Ascending aorta (tissue), 2 donors: ENCODE results near the gene LMBR1. TPM values are rescaled to one million over a fixed set of nuclear protein-coding genes. Genes with fewer than 3 reads are reported as not detected.

Experiments used
- DNase-seq, 2 donors: peaks; one replicate each; pipeline ENCODE4 v3.0.0-alpha.2; 2019; ENCODE audit warnings: low spot score in 2 of 2
- H3K27ac ChIP-seq, 2 donors: fragments of 200-600 bp; sonication (generic); one replicate each; pipeline ENCODE4 v1.5.1; 2016 to 2017; ENCODE audit warnings: mild to moderate bottlenecking in 1 of 2
- H3K27me3 ChIP-seq: fragments of 200-600 bp; sonication (generic); one replicate; pipeline ENCODE4 v1.5.1; 2017
- H3K36me3 ChIP-seq, 2 donors: fragments of 200-600 bp; sonication (generic); one replicate each; pipeline ENCODE4 v1.5.1; 2016
- H3K4me1 ChIP-seq, 2 donors: fragments of 200-600 bp; sonication (generic); one replicate each; pipeline ENCODE4 v1.5.1; 2016 to 2017; ENCODE audit warnings: mild to moderate bottlenecking in 1 of 2
- H3K4me3 ChIP-seq, 2 donors: fragments of 200-600 bp; sonication (generic); one replicate each; pipeline ENCODE4 v1.5.1; 2016 to 2017; ENCODE audit warnings: mild to moderate bottlenecking in 1 of 2
- H3K9me3 ChIP-seq, 2 donors: fragments of 200-600 bp; sonication (generic); one replicate each; pipeline ENCODE4 v1.5.1; 2016
- intact Hi-C: fragments of 100-400 bp; cut with DNase I; formaldehyde crosslinking; loops from one replicate; pipeline ENCODE4 v1.15.1; 2023
- total RNA-seq: library from RNA; depleted of rRNA; stranded (reverse); fragments of >200 nt; gene quantifications from one replicate; pipeline ENCODE4 v1.1.0, GENCODE V29; 2016
- TF ChIP-seq, protein P1 (sequence below), 3 experiments: fragments of 200-600 bp in 2 of 3; fragments of 450-650 bp in 1 of 3; sonication (generic) in 2 of 3; IDR thresholded peaks; one replicate each; pipeline ENCODE4 v1.5.1; 2016 to 2019; ENCODE audit warnings: antibody characterized with exemption in 3 of 3, mild to moderate bottlenecking in 1 of 3, moderate library complexity in 1 of 3

LMBR1 gene
- total RNA-seq, 1 donor from 2014 or later = 14.8 TPM

DNA sequence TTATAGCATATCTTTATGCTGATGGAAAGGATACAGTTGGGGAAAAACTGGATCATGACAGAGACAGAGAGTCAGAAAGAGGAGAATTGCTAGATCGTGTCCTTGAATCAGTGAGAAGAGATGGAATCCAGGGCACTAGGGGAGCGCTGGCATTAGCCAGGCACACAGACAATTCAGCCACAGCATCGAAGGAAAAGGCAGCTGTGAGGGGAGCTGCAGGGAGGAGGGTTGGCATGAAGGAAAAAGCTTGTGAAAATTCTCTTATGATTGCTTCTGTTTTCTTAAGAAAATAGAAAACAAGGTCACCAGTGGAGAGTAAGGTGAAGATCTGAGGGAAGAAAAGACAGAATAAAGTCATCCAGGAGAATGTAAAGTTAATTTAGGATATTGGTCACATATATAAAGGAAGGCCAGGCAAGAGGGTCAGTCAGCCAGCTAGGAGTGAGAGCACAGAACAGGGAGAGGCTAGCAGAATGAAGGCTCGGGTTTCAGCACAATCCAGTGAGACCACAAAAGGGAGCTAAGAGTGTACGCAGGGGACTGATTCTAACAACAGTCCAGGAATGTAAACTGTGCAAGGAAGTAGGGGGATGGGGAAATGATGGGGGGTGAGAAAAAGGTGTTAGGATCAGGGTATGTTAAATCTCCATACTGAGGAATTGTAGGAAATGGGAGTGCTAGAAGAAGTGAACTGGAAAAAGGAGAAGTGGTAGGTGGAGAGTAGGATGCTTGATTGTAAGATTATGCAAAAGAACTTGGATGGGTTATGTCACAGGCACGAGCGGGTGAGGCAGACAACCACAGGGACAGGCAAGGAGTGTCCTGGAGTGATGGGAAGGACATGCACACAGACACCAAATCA is 140.4 kb downstream of the LMBR1 start:
- H3K9me3 ChIP-seq = no peaks in the 10 kb centered on the region
- intact Hi-C loops = no loop called here

DNA sequence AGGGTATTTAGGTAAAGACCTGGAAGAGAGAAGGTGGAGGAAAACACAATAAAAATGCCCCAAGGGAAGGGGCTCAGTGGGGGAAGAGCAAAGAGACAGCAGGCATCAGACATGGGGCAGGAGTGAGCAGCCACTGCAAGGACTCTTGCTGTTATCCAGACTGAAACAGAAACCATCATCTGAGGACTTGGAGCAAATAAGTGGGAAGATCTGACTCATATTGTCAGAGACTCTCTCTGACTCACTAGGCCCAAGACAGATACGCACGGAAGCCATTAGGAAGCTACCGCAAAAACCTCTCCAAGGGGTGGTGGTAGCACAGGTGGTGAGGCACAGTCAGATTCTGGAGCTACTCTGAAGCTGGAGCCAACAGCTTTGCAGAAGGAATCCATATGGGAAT is 141.7 kb downstream of the LMBR1 start:
- no peak overlapping the region for H3K4me3 ChIP-seq
- peaks cover 0 to 12% of the 10 kb centered on the region in 2 donors for H3K36me3 ChIP-seq
- intact Hi-C loops = no loop called here
- H3K4me1 ChIP-seq = no peaks in the 10 kb centered on the region
- H3K27ac ChIP-seq = no peak overlapping the region
- no peak for DNase-seq
- TF ChIP-seq, protein P1, sequence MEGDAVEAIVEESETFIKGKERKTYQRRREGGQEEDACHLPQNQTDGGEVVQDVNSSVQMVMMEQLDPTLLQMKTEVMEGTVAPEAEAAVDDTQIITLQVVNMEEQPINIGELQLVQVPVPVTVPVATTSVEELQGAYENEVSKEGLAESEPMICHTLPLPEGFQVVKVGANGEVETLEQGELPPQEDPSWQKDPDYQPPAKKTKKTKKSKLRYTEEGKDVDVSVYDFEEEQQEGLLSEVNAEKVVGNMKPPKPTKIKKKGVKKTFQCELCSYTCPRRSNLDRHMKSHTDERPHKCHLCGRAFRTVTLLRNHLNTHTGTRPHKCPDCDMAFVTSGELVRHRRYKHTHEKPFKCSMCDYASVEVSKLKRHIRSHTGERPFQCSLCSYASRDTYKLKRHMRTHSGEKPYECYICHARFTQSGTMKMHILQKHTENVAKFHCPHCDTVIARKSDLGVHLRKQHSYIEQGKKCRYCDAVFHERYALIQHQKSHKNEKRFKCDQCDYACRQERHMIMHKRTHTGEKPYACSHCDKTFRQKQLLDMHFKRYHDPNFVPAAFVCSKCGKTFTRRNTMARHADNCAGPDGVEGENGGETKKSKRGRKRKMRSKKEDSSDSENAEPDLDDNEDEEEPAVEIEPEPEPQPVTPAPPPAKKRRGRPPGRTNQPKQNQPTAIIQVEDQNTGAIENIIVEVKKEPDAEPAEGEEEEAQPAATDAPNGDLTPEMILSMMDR (IDR thresholded peaks at IDR 0.05) = no peak
- H3K27me3 ChIP-seq = no peaks in the 10 kb centered on the region
- no peaks in the 10 kb centered on the region for H3K9me3 ChIP-seq

More for the DNA sequence above, 140.4 kb downstream of the LMBR1 start:
- Histone ChIP-seq H3K27me3 (no peaks in the 10 kb centered on the region), H3K4me1 (no peaks in the 10 kb centered on the region), H3K4me3 (no peak overlapping the region), H3K36me3 (peaks cover 0 to 12% of the 10 kb centered on the region in 2 donors), H3K27ac (no peak overlapping the region)
- DNase-seq = no peak
- TF ChIP-seq, protein P1 (IDR thresholded peaks at IDR 0.05) = no peak

DNA sequence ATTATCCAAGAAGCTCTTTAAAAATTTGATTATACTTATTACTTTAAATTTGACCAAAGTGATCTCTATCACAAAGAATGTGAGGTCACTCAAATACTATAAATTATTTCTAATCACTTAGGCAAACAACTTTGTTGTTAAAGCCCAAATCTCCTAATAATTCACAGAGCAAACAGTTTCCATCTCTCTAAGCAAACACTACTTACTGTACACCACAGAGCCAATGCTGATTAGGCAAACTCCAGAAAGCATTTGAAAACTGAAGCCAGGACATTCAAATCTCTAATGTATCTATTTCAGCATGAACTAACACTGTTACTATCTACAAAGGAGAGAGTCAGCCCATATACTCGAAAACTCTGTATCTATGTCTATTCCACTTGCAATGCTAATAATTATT is 145.3 kb downstream of the LMBR1 start:
- H3K27me3 ChIP-seq = no peaks in the 10 kb centered on the region
- peaks cover 0 to 6% of the 10 kb centered on the region in 2 donors for H3K36me3 ChIP-seq
- no peak overlapping the region for H3K27ac ChIP-seq
- DNase-seq = no peak
- no peak overlapping the region for H3K4me3 ChIP-seq
- H3K9me3 ChIP-seq = no peaks in the 10 kb centered on the region
- no peaks in the 10 kb centered on the region for H3K4me1 ChIP-seq
- TF ChIP-seq, protein P1 (IDR thresholded peaks at IDR 0.05) = no peak
- intact Hi-C loops = no loop called here

DNA sequence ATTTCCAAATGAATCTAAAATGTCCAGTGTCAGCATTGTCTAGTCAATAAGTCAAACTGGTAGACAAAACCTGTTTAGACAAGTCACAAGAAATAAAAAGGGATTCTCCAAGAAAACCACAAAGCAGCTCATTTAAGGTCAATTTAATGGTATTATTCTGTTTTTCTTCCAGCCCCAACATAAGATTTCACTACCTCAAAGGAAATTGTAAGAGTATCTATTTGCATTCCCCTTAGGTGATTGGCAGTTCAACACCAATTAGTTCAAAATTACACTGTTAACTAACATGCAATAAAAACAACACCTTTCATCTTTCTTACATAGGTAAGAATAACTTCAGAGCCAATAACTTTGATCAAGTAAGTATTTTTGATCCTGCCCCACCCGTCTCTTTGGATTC is 146.1 kb downstream of the LMBR1 start:
- Histone ChIP-seq H3K9me3 (no peaks in the 10 kb centered on the region), H3K27me3 (no peaks in the 10 kb centered on the region), H3K27ac (no peak overlapping the region), H3K4me1 (no peaks in the 10 kb centered on the region), H3K4me3 (no peak overlapping the region), H3K36me3 (peaks cover 0 to 6% of the 10 kb centered on the region in 2 donors)
- TF ChIP-seq, protein P1 (IDR thresholded peaks at IDR 0.05) = no peak
- DNase-seq = no peak
- intact Hi-C loops = no loop called here

DNA sequence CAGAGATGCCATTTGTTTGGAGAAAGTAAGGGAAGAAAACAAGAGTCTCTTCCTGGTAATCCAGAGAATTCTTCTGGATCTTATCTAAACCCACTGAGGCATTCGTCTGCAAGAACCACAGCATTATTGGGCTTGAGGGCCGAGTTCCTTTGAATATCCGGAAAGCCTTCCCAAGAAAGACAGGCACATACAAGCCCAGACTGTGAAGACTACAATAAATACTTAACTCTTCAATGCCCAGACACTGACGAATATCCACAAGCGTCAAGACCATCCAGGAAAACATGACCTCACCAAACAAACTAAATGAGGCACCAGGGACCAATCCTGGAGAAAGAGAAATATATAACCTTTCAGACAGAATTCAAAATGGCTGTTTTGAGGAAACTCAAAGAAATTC is 153.4 kb downstream of the LMBR1 start:
- intact Hi-C loops = no loop called here
- Histone ChIP-seq H3K4me3 (no peak overlapping the region), H3K4me1 (no peaks in the 10 kb centered on the region), H3K27me3 (no peaks in the 10 kb centered on the region), H3K27ac (no peak overlapping the region), H3K9me3 (no peaks in the 10 kb centered on the region), H3K36me3 (peaks cover 0 to 17% of the 10 kb centered on the region in 2 donors)
- TF ChIP-seq, protein P1 (IDR thresholded peaks at IDR 0.05) = no peak
- DNase-seq = no peak
